ENCODE data around the gene PPP1R13B.

The PPP1R13B gene

GRCh38 chr14:103772078-103772712, 75.2 kb downstream of the PPP1R13B start:
- no peak for DNase-seq

GRCh38 chr14:103770902-103771301, 76.5 kb downstream of the PPP1R13B start:
- DNase-seq: no peak

- no peak for DNase-seq
These were observed 76.9 kb downstream of the PPP1R13B start for GRCh38 chr14:103770500-103770899.

- DNase-seq: no peak
These were observed 80.0 kb downstream of the PPP1R13B start for GRCh38 chr14:103767336-103767894.

DNA sequence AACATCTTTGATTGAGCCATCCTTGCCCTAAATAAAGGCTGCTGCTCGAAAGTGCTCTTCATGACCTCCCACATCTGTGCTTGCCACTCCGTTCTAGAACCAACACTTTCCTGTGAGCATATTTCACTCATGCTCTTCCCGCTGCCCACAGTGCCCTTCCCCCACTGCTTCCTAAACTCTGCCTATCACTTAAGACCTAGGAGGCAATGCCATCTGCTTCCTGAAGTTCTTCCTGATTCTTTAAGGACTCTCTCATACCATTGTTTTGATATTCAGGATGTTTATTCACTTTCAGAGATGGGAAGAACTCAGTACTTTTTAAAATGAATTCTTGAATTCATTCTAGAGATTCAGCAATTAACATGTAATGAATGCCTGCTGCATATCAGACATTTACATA, 81.8 kb downstream of the PPP1R13B start:
- DNase-seq: no peak

DNA sequence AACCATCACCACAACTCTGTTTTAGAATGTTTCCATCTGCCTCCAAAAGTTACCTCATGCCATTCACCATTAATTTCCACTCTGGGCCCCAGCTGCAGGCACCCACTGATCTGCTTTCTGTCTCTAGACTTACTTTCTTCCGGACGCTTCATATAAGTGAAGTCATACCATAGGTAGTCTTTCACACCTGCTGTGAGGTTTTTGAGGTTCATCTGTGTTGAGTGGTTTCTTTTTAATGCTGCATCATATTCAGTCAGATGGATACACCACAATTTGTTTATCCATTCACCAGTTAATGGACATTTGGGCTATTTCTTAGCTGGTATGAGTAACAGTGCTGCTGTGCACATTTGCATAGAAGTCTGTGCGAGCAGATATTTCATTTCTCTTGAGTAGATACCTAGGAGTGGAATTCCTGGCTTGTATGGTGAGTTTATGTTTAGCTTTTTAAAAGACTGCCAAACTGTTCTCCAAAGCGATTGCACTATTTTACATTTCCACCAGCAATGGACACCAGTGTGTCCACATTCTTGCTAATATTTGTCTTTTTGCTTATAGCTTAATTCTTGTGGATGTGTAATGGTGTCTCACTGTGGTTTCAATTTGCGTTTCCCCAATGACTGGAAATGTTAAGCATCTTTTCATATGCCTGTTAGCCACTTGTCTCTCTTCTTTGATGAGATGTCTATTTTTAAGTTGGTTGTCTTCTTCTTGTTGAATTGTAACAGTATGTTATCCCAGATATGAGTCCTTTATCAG, 83.5 kb downstream of the PPP1R13B start:
- DNase-seq: no peak

DNA sequence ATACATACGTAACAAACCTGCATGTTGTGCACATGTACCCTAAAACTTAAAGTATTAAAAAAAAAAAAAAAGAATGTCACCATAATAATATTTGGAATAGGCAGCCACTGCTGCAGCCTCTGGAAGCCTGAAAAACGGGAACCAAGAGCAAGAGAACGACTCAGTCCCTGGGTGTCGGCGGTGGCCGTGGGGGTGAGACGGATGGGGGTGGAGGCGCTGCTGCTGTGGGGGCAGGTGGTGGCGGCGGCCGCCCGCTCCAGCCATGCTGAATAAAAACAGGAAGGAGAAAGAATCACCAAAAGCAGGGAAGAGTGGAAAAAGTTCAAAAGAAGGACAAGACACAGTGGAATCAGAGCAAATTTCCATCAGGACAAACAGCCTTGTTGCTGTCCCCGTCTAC, 84.8 kb downstream of the PPP1R13B start:
- DNase-seq: no peak

- no peak for DNase-seq
These were observed 85.3 kb downstream of the PPP1R13B start for GRCh38 chr14:103762036-103762435.

DNA sequence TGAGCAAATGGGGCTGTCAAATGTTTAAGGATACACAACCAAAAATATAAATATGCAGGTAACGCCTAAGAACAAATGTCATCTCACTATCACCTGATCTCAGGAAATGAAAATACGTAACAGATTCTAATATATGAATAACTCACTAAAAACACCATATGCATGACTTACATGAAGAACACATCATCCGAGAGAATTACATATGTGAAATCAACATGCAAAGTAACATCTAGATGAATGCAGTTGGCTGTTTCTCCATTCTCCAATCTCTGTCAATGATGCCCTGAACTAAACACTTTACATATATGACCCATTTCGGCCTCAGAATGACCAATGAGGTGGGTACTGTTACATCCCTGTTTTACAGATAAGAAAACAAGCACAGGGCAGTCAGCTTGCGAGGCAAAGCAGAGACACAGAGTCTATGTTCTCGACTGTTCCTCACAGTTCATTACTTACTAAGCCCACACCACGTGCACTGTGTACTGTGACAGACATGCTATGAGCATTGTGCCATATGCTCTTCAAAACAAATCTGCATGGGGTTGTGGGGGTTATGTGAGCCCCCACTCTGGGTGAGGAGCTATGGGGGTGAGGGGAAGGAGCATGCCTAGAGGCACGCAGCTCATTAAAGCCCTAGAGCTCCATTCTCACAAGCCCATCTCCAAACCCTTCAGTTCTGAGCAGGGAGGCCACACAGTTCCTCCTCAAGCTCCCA, 89.2 kb downstream of the PPP1R13B start:
- DNase-seq: no peak

DNA sequence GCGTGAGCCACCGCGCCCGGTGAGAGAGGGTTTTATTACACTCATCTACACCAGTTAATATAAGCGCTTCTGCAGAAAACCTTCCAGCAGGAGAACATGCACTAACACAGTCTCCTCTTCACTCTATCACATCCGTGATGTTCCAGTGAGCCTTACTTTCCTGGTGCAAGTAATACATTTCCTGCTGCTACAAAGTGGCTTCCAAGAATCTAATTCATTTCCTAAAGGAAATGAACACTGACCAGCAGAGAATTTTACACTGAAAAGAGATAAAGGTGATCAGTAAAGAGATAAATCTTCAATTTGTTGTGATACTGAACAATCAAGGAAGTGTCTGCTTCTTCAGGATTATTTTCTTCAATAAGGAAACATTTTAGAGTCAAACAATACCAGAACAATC, 92.3 kb downstream of the PPP1R13B start:
- no peak for DNase-seq

- no peak for DNase-seq
These were observed 93.6 kb downstream of the PPP1R13B start for GRCh38 chr14:103753774-103754173.

DNA sequence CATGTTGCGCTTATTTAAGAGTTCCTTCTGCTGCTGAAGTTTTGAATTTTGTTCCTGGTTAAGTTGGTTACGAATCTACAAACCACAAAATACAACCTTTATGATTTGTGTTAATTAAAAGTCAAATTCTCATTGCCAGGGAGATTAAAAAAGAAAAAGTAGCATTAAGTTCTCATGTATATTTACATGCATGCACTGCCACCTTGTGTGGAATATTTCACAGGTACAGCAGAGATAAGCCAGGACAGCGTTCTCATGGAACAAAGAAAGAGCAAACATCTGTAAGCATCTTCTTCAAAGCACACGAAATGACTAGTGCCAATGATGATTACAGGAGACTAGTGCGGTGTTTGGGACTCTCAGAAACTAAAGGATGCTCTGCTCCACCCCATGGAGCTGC, 97.5 kb downstream of the PPP1R13B start:
- no peak for DNase-seq

DNA sequence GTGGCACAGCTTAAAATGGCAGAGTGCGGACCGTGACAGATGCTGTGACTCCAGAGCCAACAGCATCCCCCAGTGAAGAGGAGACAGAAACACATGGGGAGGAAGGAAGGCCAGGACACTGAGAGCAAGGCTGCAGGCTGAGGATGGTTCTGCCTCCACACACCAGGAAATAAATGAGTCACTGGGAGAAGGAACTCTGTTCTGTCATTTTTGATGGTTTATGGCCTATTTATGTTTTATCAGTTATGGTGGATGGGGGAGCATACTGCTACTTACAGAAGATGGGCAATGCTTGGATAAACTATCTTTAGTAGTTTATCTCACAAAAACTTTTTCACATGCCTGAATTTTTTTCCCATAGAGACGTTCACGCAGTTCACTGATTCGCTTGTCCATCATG, 97.9 kb downstream of the PPP1R13B start:
- peak in 1 of 2 donors; percentile 47 for DNase-seq

DNA sequence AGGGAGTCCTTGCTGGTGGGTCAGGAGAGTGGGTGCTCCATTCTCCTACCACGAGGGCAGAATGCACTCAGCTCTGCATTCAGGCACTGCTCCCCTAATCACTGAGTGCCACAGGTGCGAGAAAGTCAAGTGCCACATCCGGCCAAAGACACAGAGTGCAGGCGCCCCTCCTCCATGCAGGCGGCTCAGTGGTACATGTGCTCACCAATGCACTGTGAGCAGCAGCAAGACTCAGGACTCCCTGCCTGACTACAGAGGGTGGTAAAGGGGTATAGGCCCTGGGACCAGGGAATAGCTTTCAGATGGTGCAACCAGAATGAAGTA, 98.9 kb downstream of the PPP1R13B start:
- no peak for DNase-seq

- no peak for DNase-seq
These were observed 100.7 kb downstream of the PPP1R13B start for GRCh38 chr14:103746701-103747100.

- DNase-seq: no peak
These were observed 102.0 kb downstream of the PPP1R13B start for GRCh38 chr14:103745424-103745823.

GRCh38 chr14:103744621-103745395, 102.6 kb downstream of the PPP1R13B start:
- no peak for DNase-seq

DNA sequence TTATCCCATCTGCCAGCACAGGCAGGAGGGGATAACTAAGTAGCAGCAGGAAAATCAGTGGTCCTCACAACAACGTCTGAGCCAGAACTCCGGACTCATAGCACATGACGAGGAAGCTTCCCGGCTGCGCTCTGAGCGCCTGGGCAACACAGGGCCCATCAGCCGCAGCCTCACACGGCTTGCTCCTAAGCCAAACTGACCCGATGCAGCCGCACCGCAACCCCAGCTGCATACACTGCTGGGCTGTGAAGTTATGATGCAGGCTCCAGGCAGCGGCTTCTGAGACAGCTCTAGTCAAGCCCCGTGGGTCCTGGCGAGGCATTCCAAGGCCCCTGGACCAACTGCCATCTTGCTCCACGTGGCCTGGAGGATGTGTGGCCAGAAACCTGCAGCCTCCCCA, 103.7 kb downstream of the PPP1R13B start:
- DNase-seq: no peak

- DNase-seq: no peak
These were observed 104.7 kb downstream of the PPP1R13B start for GRCh38 chr14:103742499-103743255.

GRCh38 chr14:103741876-103742275, 105.5 kb downstream of the PPP1R13B start:
- no peak for DNase-seq

DNA sequence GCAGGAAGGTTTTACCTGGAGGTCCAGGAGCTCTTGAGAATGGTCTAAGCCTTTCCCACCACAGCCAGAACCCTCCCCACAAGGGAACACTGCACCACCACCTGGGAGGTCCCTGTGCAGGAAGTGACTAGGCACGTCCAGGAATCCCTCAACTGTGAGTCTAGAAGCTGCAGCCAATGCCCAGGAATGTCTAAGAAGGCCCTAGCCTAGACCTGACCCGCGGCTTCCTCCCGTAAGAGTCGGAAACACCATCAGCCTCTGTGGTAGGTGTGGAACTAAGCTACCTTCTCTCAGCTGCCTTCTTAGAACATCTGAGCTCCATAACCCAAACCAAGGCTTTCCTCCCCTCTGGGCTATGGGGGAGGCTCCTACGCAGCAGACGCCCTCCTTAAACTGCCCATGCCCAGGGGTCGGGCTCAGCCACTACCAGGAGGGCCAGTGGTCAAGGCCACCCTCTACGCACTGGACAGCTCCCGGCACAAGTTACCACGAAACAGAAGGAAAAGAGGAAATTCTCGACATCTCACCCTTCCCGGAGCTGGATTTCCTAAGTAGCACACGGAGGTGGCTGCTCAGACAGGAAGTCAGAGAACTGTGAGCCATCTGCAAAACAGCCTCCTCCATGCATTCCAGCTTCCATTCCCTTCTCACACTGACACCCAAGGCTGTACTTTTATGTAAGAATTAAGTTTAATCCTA, 106.2 kb downstream of the PPP1R13B start:
- DNase-seq: no peak

Data from bone marrow (tissue), 2 donors.